ENCODE measurements around the gene PIK3R1. TPM values are rescaled to one million over a fixed set of nuclear protein-coding genes. Genes with fewer than 3 reads are reported as not detected.

The PIK3R1 gene
- total RNA-seq, 1 experiment from 2014 or later = 151 TPM

DNA sequence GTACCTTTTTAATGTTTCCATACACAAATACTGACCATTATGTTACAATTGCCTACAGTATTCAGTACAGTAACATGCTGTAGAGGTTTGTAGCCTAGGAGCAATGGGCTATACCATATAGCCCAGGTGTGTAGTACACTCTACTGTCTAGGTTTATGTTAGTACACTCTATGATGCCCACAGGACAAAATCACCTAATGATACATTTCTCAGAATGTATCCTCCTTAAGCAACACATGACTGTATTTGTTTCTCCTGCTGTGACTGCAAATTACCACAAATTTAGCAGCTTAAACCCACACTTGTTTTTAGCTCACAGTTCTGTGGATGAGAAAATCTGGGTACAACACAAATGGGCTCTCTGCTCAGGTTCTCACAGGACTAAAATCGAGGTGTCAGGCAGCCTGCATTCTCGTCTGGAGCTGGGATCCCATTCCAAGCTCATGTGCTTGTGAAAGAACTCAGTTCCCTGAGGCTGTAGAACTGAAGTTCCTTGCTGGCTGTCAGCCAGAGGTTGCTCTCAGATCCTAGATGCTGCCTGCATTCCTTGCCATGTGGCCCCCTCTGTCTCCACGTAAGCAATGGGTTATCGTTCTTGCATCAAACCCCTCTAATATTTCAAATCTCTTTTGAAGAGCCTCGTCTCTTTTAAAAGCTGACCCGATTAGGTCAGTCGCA, 38.6 kb upstream of the PIK3R1 start:
- CTCF ChIA-PET = interaction anchor here (0.6 to 0.8 kb wide), 3 partner anchors 17 to 245 kb away, joined by 3 to 5 read pairs (median 4); no protein-coding TSS in a partner anchor
- DNase-seq (ENCODE audit: unreplicated experiment) = peak; percentile 68
- intact Hi-C loops (cut with micrococcal nuclease) = no loop called here
- Mint-ChIP-seq H3K4me3 (ENCODE audit: unreplicated experiment) (no peak overlapping the region), H3K36me3 (ENCODE audit: insufficient read depth, unreplicated experiment) (no peaks in the 10 kb centered on the region), H3K27me3 (ENCODE audit: insufficient read depth, unreplicated experiment) (no peaks in the 10 kb centered on the region), H3K4me1 (ENCODE audit: insufficient read depth, unreplicated experiment) (peaks cover 16% of the 10 kb centered on the region), H3K27ac (ENCODE audit: low read depth, unreplicated experiment) (no peak overlapping the region), H3K9me3 (ENCODE audit: unreplicated experiment) (peaks cover 7% of the 10 kb centered on the region)
- no TSS peak for BruUV-seq (replicated peaks)
- POLR2A ChIA-PET = interaction anchor here (0.7 to 1.9 kb wide), 4 partner anchors 9 to 43 kb away, joined by 3 to 10 read pairs (median 4); partner anchors contain the start of gene PIK3R1
- TF ChIP-seq, protein P1, sequence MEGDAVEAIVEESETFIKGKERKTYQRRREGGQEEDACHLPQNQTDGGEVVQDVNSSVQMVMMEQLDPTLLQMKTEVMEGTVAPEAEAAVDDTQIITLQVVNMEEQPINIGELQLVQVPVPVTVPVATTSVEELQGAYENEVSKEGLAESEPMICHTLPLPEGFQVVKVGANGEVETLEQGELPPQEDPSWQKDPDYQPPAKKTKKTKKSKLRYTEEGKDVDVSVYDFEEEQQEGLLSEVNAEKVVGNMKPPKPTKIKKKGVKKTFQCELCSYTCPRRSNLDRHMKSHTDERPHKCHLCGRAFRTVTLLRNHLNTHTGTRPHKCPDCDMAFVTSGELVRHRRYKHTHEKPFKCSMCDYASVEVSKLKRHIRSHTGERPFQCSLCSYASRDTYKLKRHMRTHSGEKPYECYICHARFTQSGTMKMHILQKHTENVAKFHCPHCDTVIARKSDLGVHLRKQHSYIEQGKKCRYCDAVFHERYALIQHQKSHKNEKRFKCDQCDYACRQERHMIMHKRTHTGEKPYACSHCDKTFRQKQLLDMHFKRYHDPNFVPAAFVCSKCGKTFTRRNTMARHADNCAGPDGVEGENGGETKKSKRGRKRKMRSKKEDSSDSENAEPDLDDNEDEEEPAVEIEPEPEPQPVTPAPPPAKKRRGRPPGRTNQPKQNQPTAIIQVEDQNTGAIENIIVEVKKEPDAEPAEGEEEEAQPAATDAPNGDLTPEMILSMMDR (IDR thresholded peaks at IDR 0.05; ENCODE audit: unreplicated experiment) = no peak

DNA sequence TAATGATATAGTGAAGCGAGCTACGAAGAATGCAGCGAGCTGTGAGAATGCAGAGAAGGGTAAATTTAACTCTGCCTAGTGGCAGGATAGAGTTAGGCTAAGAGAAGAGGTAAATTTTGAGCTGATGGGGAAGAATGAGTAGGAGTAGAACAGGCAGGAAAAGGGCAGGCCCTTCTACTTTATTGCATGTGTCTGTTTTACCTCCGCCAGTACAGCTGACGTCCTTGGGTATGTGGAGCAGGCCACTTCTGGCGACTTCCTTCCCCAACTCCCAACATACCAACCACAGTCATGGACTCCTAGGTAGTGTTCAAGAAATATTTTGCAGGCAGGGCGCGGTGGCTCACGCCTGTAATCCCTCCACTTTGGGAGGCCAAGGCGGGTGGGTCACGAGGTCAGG, 37.9 kb upstream of the PIK3R1 start:
- CTCF ChIA-PET = interaction anchor here (0.6 kb wide), 1 partner anchor 246 kb away, joined by 5 read pairs; no protein-coding TSS in a partner anchor
- BruUV-seq (replicated peaks) = no TSS peak
- H3K36me3 Mint-ChIP-seq (ENCODE audit: insufficient read depth, unreplicated experiment) = no peaks in the 10 kb centered on the region
- H3K27ac Mint-ChIP-seq (ENCODE audit: low read depth, unreplicated experiment) = no peak overlapping the region
- POLR2A ChIA-PET = interaction anchor here (0.7 to 1.9 kb wide), 3 partner anchors 9 to 42 kb away, joined by 3 to 10 read pairs (median 4); partner anchors contain the start of gene PIK3R1
- H3K27me3 Mint-ChIP-seq (ENCODE audit: insufficient read depth, unreplicated experiment) = no peaks in the 10 kb centered on the region
- TF ChIP-seq, protein P1 (IDR thresholded peaks at IDR 0.05; ENCODE audit: unreplicated experiment) = no peak
- intact Hi-C loops (cut with micrococcal nuclease) = no loop called here
- peaks cover 7% of the 10 kb centered on the region for H3K9me3 Mint-ChIP-seq (ENCODE audit: unreplicated experiment)
- no peak for DNase-seq (ENCODE audit: unreplicated experiment)
- peaks cover 16% of the 10 kb centered on the region for H3K4me1 Mint-ChIP-seq (ENCODE audit: insufficient read depth, unreplicated experiment)
- H3K4me3 Mint-ChIP-seq (ENCODE audit: unreplicated experiment) = no peak overlapping the region

DNA sequence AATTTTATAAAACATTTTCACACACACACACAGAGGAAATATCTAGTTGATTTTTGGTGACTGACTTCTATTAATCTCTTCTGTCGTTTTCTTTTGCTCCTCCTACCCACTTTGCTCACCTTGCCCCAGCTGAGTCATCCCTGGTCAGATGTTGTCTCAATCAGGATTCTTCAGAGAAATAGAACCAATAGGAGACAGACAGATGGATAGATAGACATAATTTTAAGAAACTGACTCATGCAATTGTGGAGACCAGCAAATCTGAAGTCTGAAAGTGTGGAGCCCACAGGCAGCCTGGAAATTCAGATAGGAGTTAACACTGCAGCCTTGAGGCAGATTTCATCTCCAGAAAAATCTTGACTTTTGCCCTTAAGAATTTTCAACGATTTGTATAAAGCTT, 37.0 kb upstream of the PIK3R1 start:
- H3K27me3 Mint-ChIP-seq (ENCODE audit: insufficient read depth, unreplicated experiment) = no peaks in the 10 kb centered on the region
- H3K27ac Mint-ChIP-seq (ENCODE audit: low read depth, unreplicated experiment) = no peak overlapping the region
- H3K9me3 Mint-ChIP-seq (ENCODE audit: unreplicated experiment) = peaks cover 7% of the 10 kb centered on the region
- H3K36me3 Mint-ChIP-seq (ENCODE audit: insufficient read depth, unreplicated experiment) = no peaks in the 10 kb centered on the region
- H3K4me1 Mint-ChIP-seq (ENCODE audit: insufficient read depth, unreplicated experiment) = peaks cover 16% of the 10 kb centered on the region
- H3K4me3 Mint-ChIP-seq (ENCODE audit: unreplicated experiment) = no peak overlapping the region
- CTCF ChIA-PET = no interaction called here
- no TSS peak for BruUV-seq (replicated peaks)
- DNase-seq (ENCODE audit: unreplicated experiment) = peak; percentile 79
- intact Hi-C loops (cut with micrococcal nuclease) = no loop called here
- TF ChIP-seq, protein P1 (IDR thresholded peaks at IDR 0.05; ENCODE audit: unreplicated experiment) = no peak
- POLR2A ChIA-PET = interaction anchor here (0.8 to 1.9 kb wide), 3 partner anchors 37 to 152 kb away, joined by 3 to 10 read pairs (median 4); partner anchors contain the start of gene PIK3R1

DNA sequence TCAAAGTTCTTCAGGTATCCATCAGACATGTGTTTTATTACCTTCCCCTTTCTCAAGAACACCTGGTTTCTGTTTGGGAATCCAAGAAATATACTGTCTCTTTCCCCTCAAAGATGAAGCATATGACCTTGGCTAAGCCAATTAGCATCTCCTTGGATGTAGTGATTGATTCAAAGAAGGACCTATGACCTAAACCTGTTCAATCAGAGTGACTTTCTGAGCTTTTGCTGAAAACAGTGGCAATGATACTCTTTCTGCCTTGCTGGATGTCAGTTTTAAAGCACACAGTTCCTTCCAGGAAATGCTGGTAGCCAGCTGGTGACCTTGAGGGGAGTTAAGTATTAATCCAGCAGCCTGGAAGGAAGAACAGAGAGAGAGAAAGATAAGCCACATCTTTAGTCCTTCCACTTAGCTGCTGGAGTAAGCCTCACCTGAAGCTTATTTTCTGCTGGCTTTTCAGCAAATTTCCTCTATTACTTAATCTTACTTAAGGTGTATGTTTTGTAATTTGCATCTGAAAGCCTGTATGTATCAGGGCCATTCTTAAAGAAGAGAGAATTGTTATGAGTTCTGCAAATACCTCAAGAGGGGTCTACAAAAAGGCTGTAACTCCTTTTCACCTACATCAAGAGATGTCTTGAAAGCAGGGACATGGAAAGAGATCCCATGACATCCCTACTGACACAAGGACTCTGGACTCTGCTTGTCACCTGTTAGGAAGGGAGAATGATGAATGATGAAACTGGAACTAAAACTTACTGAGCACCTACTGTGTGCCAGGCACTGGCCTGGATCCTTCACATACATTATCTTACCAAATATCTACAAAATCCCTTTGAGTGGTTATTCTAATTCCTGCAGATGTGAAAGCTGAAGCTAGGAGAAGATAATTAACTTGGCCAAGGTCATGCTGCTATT, 35.2 kb upstream of the PIK3R1 start:
- TF ChIP-seq, protein P1 (IDR thresholded peaks at IDR 0.05; ENCODE audit: unreplicated experiment) = no peak
- BruUV-seq (replicated peaks) = no TSS peak
- Mint-ChIP-seq H3K4me1 (ENCODE audit: insufficient read depth, unreplicated experiment) (peaks cover 16% of the 10 kb centered on the region), H3K9me3 (ENCODE audit: unreplicated experiment) (peaks cover 7% of the 10 kb centered on the region), H3K27me3 (ENCODE audit: insufficient read depth, unreplicated experiment) (no peaks in the 10 kb centered on the region), H3K27ac (ENCODE audit: low read depth, unreplicated experiment) (no peak overlapping the region), H3K4me3 (ENCODE audit: unreplicated experiment) (no peak overlapping the region), H3K36me3 (ENCODE audit: insufficient read depth, unreplicated experiment) (no peaks in the 10 kb centered on the region)
- POLR2A ChIA-PET = interaction anchor here (0.7 to 1.4 kb wide), 3 partner anchors 8 to 36 kb away, joined by 3 to 4 read pairs (median 3); partner anchors contain the start of gene PIK3R1
- no peak for DNase-seq (ENCODE audit: unreplicated experiment)
- intact Hi-C loops (cut with micrococcal nuclease) = no loop called here
- CTCF ChIA-PET = interaction anchor here (0.7 kb wide), 1 partner anchor 18 kb away, joined by 3 read pairs; no protein-coding TSS in a partner anchor

All from MCF 10A (cell line).